GM12878 (cell line): ENCODE results near the gene RYR2.

ENCODE experiments used
- CTCF ChIP-seq, 3 experiments: IDR thresholded peaks in 2 of 3; conservative IDR thresholded peaks in 1 of 3; 2 replicates each; pipeline ENCODE4 v1.5.1; 2011; ENCODE audit warnings: low read depth in 3 of 3, low read length in 3 of 3, mild to moderate bottlenecking in 3 of 3, control low read depth in 2 of 3, moderate library complexity in 2 of 3, inconsistent platforms in 1 of 3, mixed read lengths in 1 of 3; ENCODE audit not compliant: control insufficient read depth in 2 of 3, insufficient read depth in 1 of 3; ENCODE audit errors: extremely low read depth in 1 of 3
- DPF2 ChIP-seq: fragments of 450-650 bp; IDR thresholded peaks from 2 replicates; pipeline ENCODE4 v1.6.1; 2017; ENCODE audit warnings: mild to moderate bottlenecking
- EZH2 ChIP-seq: IDR thresholded peaks from 2 replicates; pipeline ENCODE4 v1.6.1; 2012; ENCODE audit warnings: low read depth, mild to moderate bottlenecking, control low read depth, inconsistent platforms, low read length, borderline replicate concordance; ENCODE audit not compliant: control insufficient read depth
- GABPA ChIP-seq: IDR thresholded peaks from 2 replicates; pipeline ENCODE4 v1.6.1; 2014; ENCODE audit warnings: antibody characterized with exemption, low read depth, mild to moderate bottlenecking, inconsistent platforms
- MYB ChIP-seq: fragments of 150-350 bp; IDR thresholded peaks from 2 replicates; pipeline ENCODE4 v1.6.1; 2014; ENCODE audit warnings: mild to moderate bottlenecking, low read depth, low read length, borderline replicate concordance
- POLR2A ChIP-seq: IDR thresholded peaks from 2 replicates; pipeline ENCODE4 v1.6.1; 2011; ENCODE audit warnings: low read depth, mild to moderate bottlenecking, low read length
- POLR2AphosphoS5 ChIP-seq: IDR thresholded peaks from 2 replicates; pipeline ENCODE4 v1.6.1; 2011; ENCODE audit warnings: mild to moderate bottlenecking, low read length, inconsistent platforms
- RFX5 ChIP-seq: IDR thresholded peaks from 2 replicates; pipeline ENCODE4 v1.6.1; 2011; ENCODE audit warnings: low read depth, low read length, improper control_type of control experiment
- SIN3A ChIP-seq: IDR thresholded peaks from 2 replicates; pipeline ENCODE4 v1.6.1; 2012; ENCODE audit warnings: low read depth, low read length, improper control_type of control experiment
- SMARCA5 ChIP-seq: fragments of 450-650 bp; IDR thresholded peaks from 2 replicates; pipeline ENCODE4 v1.6.1; 2017; ENCODE audit warnings: mild to moderate bottlenecking
- TF ChIP-seq, protein P1 (sequence below): IDR thresholded peaks from 2 replicates; pipeline ENCODE4 v1.6.1; 2012; ENCODE audit warnings: low read depth, low read length, improper control_type of control experiment

- no peak for TF ChIP-seq SIN3A
- TF ChIP-seq GABPA = no peak
- TF ChIP-seq RFX5 = no peak
- no peak for TF ChIP-seq POLR2AphosphoS5
- TF ChIP-seq, protein P1, sequence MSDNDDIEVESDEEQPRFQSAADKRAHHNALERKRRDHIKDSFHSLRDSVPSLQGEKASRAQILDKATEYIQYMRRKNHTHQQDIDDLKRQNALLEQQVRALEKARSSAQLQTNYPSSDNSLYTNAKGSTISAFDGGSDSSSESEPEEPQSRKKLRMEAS = no peak
- no peak for TF ChIP-seq EZH2
- no peak for TF ChIP-seq CTCF (IDR thresholded peaks at IDR 0.05 in 2 of 3, conservative IDR thresholded peaks at IDR 0.05 in 1 of 3; ENCODE audit: control insufficient read depth in 2 of 3, extremely low read depth in 1 of 3, insufficient read depth in 1 of 3, low read depth in 3 of 3, low read length in 3 of 3)
- TF ChIP-seq DPF2 = no peak
- no peak for TF ChIP-seq POLR2A
- TF ChIP-seq SMARCA5 = no peak
- no peak for TF ChIP-seq MYB
Observed at GRCh38 chr1:237574536-237574935, 532.6 kb downstream of the RYR2 start.
